ENCODE measurements around the gene GAB2. TPM values are rescaled to one million over a fixed set of nuclear protein-coding genes. Genes with fewer than 3 reads are reported as not detected.

GAB2 gene
- total RNA-seq, 2 experiments from 2014 or later, result 1.2 to 1.3 TPM

- Histone ChIP-seq H3K27ac (ENCODE audit: low read depth, low read length, poor library complexity, severe bottlenecking) (no peak overlapping the region), H3K79me2 (ENCODE audit: insufficient read depth, low read depth, low read length) (no peaks in the 10 kb centered on the region), H4K20me1 (ENCODE audit: insufficient read depth, low read length) (no peaks in the 10 kb centered on the region), H3K9me3 (ENCODE audit: low read length) (no peaks in the 10 kb centered on the region), H3K36me3 (ENCODE audit: insufficient read depth, low read length) (no peaks in the 10 kb centered on the region), H3K4me2 (ENCODE audit: low read length) (no peak overlapping the region), H3K4me3 (ENCODE audit: low read depth, low read length, poor library complexity, severe bottlenecking) (no peak overlapping the region), H2AFZ (ENCODE audit: low read length) (no peak overlapping the region), H3K4me1 (ENCODE audit: insufficient read depth, low read length, poor library complexity, severe bottlenecking) (peaks cover 17% of the 10 kb centered on the region), H3K9me2 (ENCODE audit: insufficient read depth, low read length) (no peaks in the 10 kb centered on the region)
- intact Hi-C loops (cut with micrococcal nuclease; ENCODE audit: unreplicated experiment), result no loop called here
- BruUV-seq (replicated peaks), result no TSS peak
- DNase-seq (ENCODE audit: low spot score), result no peak
- CTCF ChIA-PET (ENCODE audit: unreplicated experiment), result no interaction called here
- POLR2A ChIA-PET, result no interaction called here
- TF ChIP-seq EZH2phosphoT487 (IDR thresholded peaks at IDR 0.05; ENCODE audit: borderline replicate concordance, low read depth, low read length), result no peak
Observed at GRCh38 chr11:78193806-78194205, 223.8 kb downstream of the GAB2 start.

GRCh38 chr11:78192911-78193351, 224.7 kb downstream of the GAB2 start:
- H3K27ac ChIP-seq (ENCODE audit: low read depth, low read length, poor library complexity, severe bottlenecking), result no peak overlapping the region
- no TSS peak for BruUV-seq (replicated peaks)

GRCh38 chr11:78192223-78192719, 225.3 kb downstream of the GAB2 start:
- Histone ChIP-seq H3K4me1 (ENCODE audit: insufficient read depth, low read length, poor library complexity, severe bottlenecking) (peaks cover 23% of the 10 kb centered on the region), H3K36me3 (ENCODE audit: insufficient read depth, low read length) (no peaks in the 10 kb centered on the region), H3K4me3 (ENCODE audit: low read depth, low read length, poor library complexity, severe bottlenecking) (no peak overlapping the region), H3K9me3 (ENCODE audit: low read length) (no peaks in the 10 kb centered on the region), H2AFZ (ENCODE audit: low read length) (no peak overlapping the region), H3K79me2 (ENCODE audit: insufficient read depth, low read depth, low read length) (no peaks in the 10 kb centered on the region), H3K9me2 (ENCODE audit: insufficient read depth, low read length) (no peaks in the 10 kb centered on the region), H4K20me1 (ENCODE audit: insufficient read depth, low read length) (no peaks in the 10 kb centered on the region), H3K4me2 (ENCODE audit: low read length) (no peak overlapping the region), H3K27ac (ENCODE audit: low read depth, low read length, poor library complexity, severe bottlenecking) (no peak overlapping the region)
- ChIA-PET POLR2A (no interaction called here), CTCF (ENCODE audit: unreplicated experiment) (no interaction called here)
- no peak for DNase-seq (ENCODE audit: low spot score)
- no TSS peak for BruUV-seq (replicated peaks)
- no peak for TF ChIP-seq EZH2phosphoT487 (IDR thresholded peaks at IDR 0.05; ENCODE audit: borderline replicate concordance, low read depth, low read length)
- no peak for TF ChIP-seq CTCF (conservative IDR thresholded peaks at IDR 0.05; ENCODE audit: low read length)
- intact Hi-C loops (cut with micrococcal nuclease; ENCODE audit: unreplicated experiment), result no loop called here

More at GRCh38 chr11:78192911-78193351, 224.7 kb downstream of the GAB2 start:
- H3K4me1 ChIP-seq (ENCODE audit: insufficient read depth, low read length, poor library complexity, severe bottlenecking), result peaks cover 17% of the 10 kb centered on the region
- no peak for TF ChIP-seq CTCF (conservative IDR thresholded peaks at IDR 0.05; ENCODE audit: low read length)
- TF ChIP-seq EZH2phosphoT487 (IDR thresholded peaks at IDR 0.05; ENCODE audit: borderline replicate concordance, low read depth, low read length), result no peak
- no peaks in the 10 kb centered on the region for H3K9me3 ChIP-seq (ENCODE audit: low read length)
- H2AFZ ChIP-seq (ENCODE audit: low read length), result no peak overlapping the region
- H4K20me1 ChIP-seq (ENCODE audit: insufficient read depth, low read length), result no peaks in the 10 kb centered on the region
- H3K4me2 ChIP-seq (ENCODE audit: low read length), result no peak overlapping the region
- ChIA-PET CTCF (ENCODE audit: unreplicated experiment) (no interaction called here), POLR2A (interaction anchor here (0.6 kb wide), 1 partner anchor 348 kb away, joined by 3 read pairs; no protein-coding TSS in a partner anchor)
- no peak for DNase-seq (ENCODE audit: low spot score)
- H3K79me2 ChIP-seq (ENCODE audit: insufficient read depth, low read depth, low read length), result no peaks in the 10 kb centered on the region
- H3K4me3 ChIP-seq (ENCODE audit: low read depth, low read length, poor library complexity, severe bottlenecking), result no peak overlapping the region
- intact Hi-C loops (cut with micrococcal nuclease; ENCODE audit: unreplicated experiment), result no loop called here
- no peaks in the 10 kb centered on the region for H3K36me3 ChIP-seq (ENCODE audit: insufficient read depth, low read length)
- H3K9me2 ChIP-seq (ENCODE audit: insufficient read depth, low read length), result no peaks in the 10 kb centered on the region
